GM12878 (cell line): ENCODE data around the gene PDE6G. TPM values are rescaled to one million over a fixed set of nuclear protein-coding genes. Genes with fewer than 3 reads are reported as not detected.

Experiments
- ATAC-seq: fragments of 200-7000 bp; cut with Tn5 transposase; 3 replicates; pipeline ENCODE4 v1.9.1; 2020; ENCODE audit warnings: mild to moderate bottlenecking, moderate library complexity
- BruUV-seq: library from RNA; stranded (reverse); fragments of 400-500 nt; replicated peaks from 2 replicates; lab custom pipeline; 2021; lab: Mats Ljungman, UMichigan
- CTCF ChIA-PET: fragments of 300-600 bp; sonication (Branson Sonifier 250); formaldehyde crosslinking; extraction: SDS; loops from one replicate; lab custom pipeline; 2021; ENCODE audit warnings: inconsistent platforms; lab: Yijun Ruan, JAX
- POLR2A ChIA-PET: fragments of 350-600 bp; formaldehyde crosslinking; extraction: SDS; loops from one replicate; lab custom pipeline; 2021; ENCODE audit warnings: inconsistent platforms; lab: Charles Lee
- RAD21 ChIA-PET: fragments of 300-600 bp; sonication (Branson Sonifier 250); formaldehyde crosslinking; loops from one replicate; lab custom pipeline; 2023; ENCODE audit warnings: antibody characterized with exemption; ENCODE audit not compliant: unreplicated experiment; lab: Charles Lee
- SMC1A ChIA-PET: fragments of 300-600 bp; sonication (Branson Sonifier 250); formaldehyde crosslinking; loops from one replicate; lab custom pipeline; 2023; ENCODE audit not compliant: unreplicated experiment, uncharacterized antibody; lab: Charles Lee
- DNase-seq: peaks from one replicate; pipeline ENCODE4 v3.0.0-alpha.2; 2011; ENCODE audit warnings: low read depth, low spot score
- FAIRE-seq: peaks from 3 replicates; lab custom pipeline; 2011; peaks lifted over from hg19 to GRCh38; lab: Jason Lieb, UNC
- H2AFZ ChIP-seq: 2 replicates; pipeline ENCODE4 v1.6.0; 2011; ENCODE audit warnings: low read depth, low read length, control low read depth; ENCODE audit not compliant: control insufficient read depth
- H3K27ac ChIP-seq: 2 replicates; pipeline ENCODE4 v1.5.1; 2011; ENCODE audit warnings: control low read depth; ENCODE audit not compliant: control insufficient read depth, insufficient read depth
- H3K27me3 ChIP-seq, 2 experiments: replicated peaks in 1 of 2; 2 replicates each; pipeline versions ENCODE4 v1.6.0 to v1.6.1; 2011; ENCODE audit warnings: low read length in 1 of 2; ENCODE audit not compliant: control insufficient read depth in 2 of 2, insufficient read depth in 2 of 2
- H3K36me3 ChIP-seq, 2 experiments: 2 replicates each; pipeline ENCODE4 v1.5.1; 2011; ENCODE audit warnings: low read length in 1 of 2; ENCODE audit not compliant: control insufficient read depth in 2 of 2, insufficient read depth in 2 of 2
- H3K4me1 ChIP-seq: 2 replicates; pipeline ENCODE4 v1.6.1; 2011; ENCODE audit warnings: mild to moderate bottlenecking, low read length, moderate library complexity, mixed read lengths; ENCODE audit not compliant: control insufficient read depth, insufficient read depth
- H3K4me2 ChIP-seq: 2 replicates; pipeline ENCODE4 v1.6.0; 2011; ENCODE audit warnings: control low read depth; ENCODE audit not compliant: control insufficient read depth, insufficient read depth
- H3K4me3 ChIP-seq: fragments of 200-600 bp; sonication (generic); 2 replicates; pipeline ENCODE4 v1.5.1; 2016
- H3K79me2 ChIP-seq: 2 replicates; pipeline ENCODE4 v1.6.0; 2011; ENCODE audit warnings: low read length; ENCODE audit not compliant: control insufficient read depth, insufficient read depth
- H3K9ac ChIP-seq: 2 replicates; pipeline ENCODE4 v1.8.0; 2011; ENCODE audit warnings: low read length, control low read depth, mixed read lengths; ENCODE audit not compliant: control insufficient read depth, insufficient read depth
- H3K9me3 ChIP-seq: replicated peaks from 3 replicates; pipeline ENCODE4 v1.5.1; 2011; ENCODE audit warnings: mild to moderate bottlenecking, low read length; ENCODE audit not compliant: control insufficient read depth, insufficient read depth
- H4K20me1 ChIP-seq: 2 replicates; pipeline ENCODE4 v1.6.0; 2011; ENCODE audit not compliant: control insufficient read depth, insufficient read depth
- CEBPB ChIP-seq, 2 experiments: fragments of 150-350 bp in 1 of 2; IDR thresholded peaks; 2 replicates each; pipeline ENCODE4 v1.6.1; 2012 to 2014; ENCODE audit warnings: low read depth in 2 of 2, low read length in 2 of 2, borderline replicate concordance in 1 of 2, inconsistent platforms in 1 of 2
- CHD1 ChIP-seq: IDR thresholded peaks from 2 replicates; pipeline ENCODE4 v1.6.1; 2012; ENCODE audit warnings: low read depth, low read length, improper control_type of control experiment
- EGR1 ChIP-seq, 2 experiments: IDR thresholded peaks; 1 replicate in 1 of 2; 2 replicates in 1 of 2; pipeline ENCODE4 v1.6.1; 2011 to 2012; ENCODE audit warnings: low read depth in 2 of 2, low read length in 2 of 2, borderline replicate concordance in 1 of 2, mild to moderate bottlenecking in 1 of 2, moderate library complexity in 1 of 2
- EZH2 ChIP-seq: IDR thresholded peaks from 2 replicates; pipeline ENCODE4 v1.6.1; 2012; ENCODE audit warnings: low read depth, mild to moderate bottlenecking, control low read depth, inconsistent platforms, low read length, borderline replicate concordance; ENCODE audit not compliant: control insufficient read depth
- FOXM1 ChIP-seq: IDR thresholded peaks from 2 replicates; pipeline ENCODE4 v1.6.1; 2012; ENCODE audit warnings: low read depth, mild to moderate bottlenecking, inconsistent platforms, low read length, moderate library complexity
- IRF3 ChIP-seq: fragments of 450-650 bp; IDR thresholded peaks from 2 replicates; pipeline ENCODE4 v1.6.1; 2014; ENCODE audit warnings: mild to moderate bottlenecking
- KDM1A ChIP-seq: fragments of 200-600 bp; sonication (generic); IDR thresholded peaks from 2 replicates; pipeline ENCODE4 v1.6.1; 2016; ENCODE audit warnings: borderline replicate concordance
- POLR2AphosphoS5 ChIP-seq: IDR thresholded peaks from 2 replicates; pipeline ENCODE4 v1.6.1; 2011; ENCODE audit warnings: mild to moderate bottlenecking, low read length, inconsistent platforms
- POU2F2 ChIP-seq: IDR thresholded peaks from 3 replicates; pipeline ENCODE4 v1.6.1; 2011; ENCODE audit warnings: low read depth, mild to moderate bottlenecking, low read length, borderline replicate concordance
- REST ChIP-seq: IDR thresholded peaks from 2 replicates; pipeline ENCODE4 v1.6.1; 2012; ENCODE audit warnings: mild to moderate bottlenecking, low read depth, low read length
- RUNX3 ChIP-seq: IDR thresholded peaks from 2 replicates; pipeline ENCODE4 v1.6.1; 2012; ENCODE audit warnings: low read length, inconsistent platforms
- ZNF622 ChIP-seq: fragments of 450-650 bp; IDR thresholded peaks from 2 replicates; pipeline ENCODE4 v1.6.1; 2017; ENCODE audit warnings: mild to moderate bottlenecking, inconsistent platforms
- WGBS: methylation state at CpG from one replicate; pipeline ENCODE4 v1.1.6; 2016; ENCODE audit warnings: low lambda C conversion rate; ENCODE audit not compliant: insufficient replicate concordance, insufficient coverage; ENCODE audit errors: missing lambda C conversion rate; 5-methylcytosine and 5-hydroxymethylcytosine counted together
- in situ Hi-C: fragments of 300-500 bp; cut with MboI; formaldehyde crosslinking; loops from 9 replicates; pipeline ENCODE4 v1.14.3; 2018; ENCODE audit warnings: mixed read lengths
- intact Hi-C: fragments of 100-400 bp; cut with micrococcal nuclease; formaldehyde crosslinking; loops from one replicate; pipeline ENCODE4 v1.14.2; 2022; ENCODE audit not compliant: unreplicated experiment
- polyA plus RNA-seq, 11 experiments: library from polyadenylated mRNA; depleted of rRNA in 4 of 11; unstranded in 6 of 11; stranded (reverse) in 5 of 11; fragments of >200 nt; fragmentation: Nextera tagmentation in 4 of 11; fragmentation: Illumina TruSeq in 1 of 11; extraction: Ambion mirVana in 4 of 11; extraction: Trizol in 1 of 11; gene quantifications; 1 replicate in 1 of 11; 2 replicates in 10 of 11; pipeline versions ENCODE4 v1.2.1 to v1.2.3, GENCODE V29; 2011 to 2016; ENCODE audit warnings: inconsistent platforms in 2 of 11, missing spikeins in 2 of 11, low read depth in 1 of 11
- total RNA-seq, 4 experiments: library from RNA; depleted of rRNA in 3 of 4; stranded (reverse); fragments of >200 nt in 3 of 4; fragmentation: Illumina TruSeq in 1 of 4; extraction: Trizol in 1 of 4; gene quantifications; 2 replicates each; pipeline versions ENCODE4 v1.2.1 to v1.2.3, GENCODE V29; 2013 to 2021
- TF ChIP-seq, protein P1 (sequence below): IDR thresholded peaks from 2 replicates; pipeline ENCODE4 v1.6.1; 2012; ENCODE audit warnings: low read depth, low read length, improper control_type of control experiment
- TF ChIP-seq, protein P2 (sequence below): fragments of 450-650 bp; IDR thresholded peaks from 2 replicates; pipeline ENCODE4 v1.6.1; 2017; ENCODE audit warnings: mild to moderate bottlenecking
- TF ChIP-seq, protein P3 (sequence below): fragments of 450-650 bp; IDR thresholded peaks from 2 replicates; pipeline ENCODE4 v1.6.1; 2016; ENCODE audit warnings: mild to moderate bottlenecking

The PDE6G gene
- total and polyA plus RNA-seq, 10 of the 15 experiments (the other 5 are each of a cell fraction or from before 2014, with no cell fraction given), result 0.55 to 12.1 (median 4.3) TPM

- DNase-seq (no peak), FAIRE-seq (no peak), ATAC-seq (no peak)
- H3K4me1 ChIP-seq, result peaks cover under 1% of the 10 kb centered on the region
- ChIA-PET SMC1A (no interaction called here), CTCF (interaction anchor here (0.6 kb wide), 1 partner anchor 335 kb away, joined by 3 read pairs; the partner anchor contains the start of gene SLC38A10), POLR2A (interaction anchor here (0.5 to 0.7 kb wide), 2 partner anchors 8 to 475 kb away, joined by 4 to 7 read pairs; no protein-coding TSS in a partner anchor), RAD21 (no interaction called here)
- H3K9me3 ChIP-seq, result no peaks in the 10 kb centered on the region; the same call in 2 of the 3 replicates
- H3K9ac ChIP-seq, result no peak overlapping the region
- H3K27ac ChIP-seq, result no peak overlapping the region
- intact Hi-C loops, result no loop called here
- no peaks in the 10 kb centered on the region for H4K20me1 ChIP-seq
- peaks cover 20% of the 10 kb centered on the region for H3K79me2 ChIP-seq
- H3K4me3 ChIP-seq, result no peak overlapping the region
- H2AFZ ChIP-seq, result no peak overlapping the region
- peaks cover 2 to 16% of the 10 kb centered on the region in 2 experiments; a peak in 2 of 4 replicates for H3K36me3 ChIP-seq
- in situ Hi-C loops, result no loop called here
- no peaks in the 10 kb centered on the region for H3K27me3 ChIP-seq
- no peak overlapping the region for H3K4me2 ChIP-seq
- 79% methylated on average over 8 of the region's 8 CpGs for WGBS
- no TSS peak for BruUV-seq
- no peak for TF ChIP-seq RUNX3
- no peak for TF ChIP-seq CHD1
- TF ChIP-seq, protein P1, sequence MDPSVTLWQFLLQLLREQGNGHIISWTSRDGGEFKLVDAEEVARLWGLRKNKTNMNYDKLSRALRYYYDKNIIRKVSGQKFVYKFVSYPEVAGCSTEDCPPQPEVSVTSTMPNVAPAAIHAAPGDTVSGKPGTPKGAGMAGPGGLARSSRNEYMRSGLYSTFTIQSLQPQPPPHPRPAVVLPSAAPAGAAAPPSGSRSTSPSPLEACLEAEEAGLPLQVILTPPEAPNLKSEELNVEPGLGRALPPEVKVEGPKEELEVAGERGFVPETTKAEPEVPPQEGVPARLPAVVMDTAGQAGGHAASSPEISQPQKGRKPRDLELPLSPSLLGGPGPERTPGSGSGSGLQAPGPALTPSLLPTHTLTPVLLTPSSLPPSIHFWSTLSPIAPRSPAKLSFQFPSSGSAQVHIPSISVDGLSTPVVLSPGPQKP, result no peak
- TF ChIP-seq, protein P2, sequence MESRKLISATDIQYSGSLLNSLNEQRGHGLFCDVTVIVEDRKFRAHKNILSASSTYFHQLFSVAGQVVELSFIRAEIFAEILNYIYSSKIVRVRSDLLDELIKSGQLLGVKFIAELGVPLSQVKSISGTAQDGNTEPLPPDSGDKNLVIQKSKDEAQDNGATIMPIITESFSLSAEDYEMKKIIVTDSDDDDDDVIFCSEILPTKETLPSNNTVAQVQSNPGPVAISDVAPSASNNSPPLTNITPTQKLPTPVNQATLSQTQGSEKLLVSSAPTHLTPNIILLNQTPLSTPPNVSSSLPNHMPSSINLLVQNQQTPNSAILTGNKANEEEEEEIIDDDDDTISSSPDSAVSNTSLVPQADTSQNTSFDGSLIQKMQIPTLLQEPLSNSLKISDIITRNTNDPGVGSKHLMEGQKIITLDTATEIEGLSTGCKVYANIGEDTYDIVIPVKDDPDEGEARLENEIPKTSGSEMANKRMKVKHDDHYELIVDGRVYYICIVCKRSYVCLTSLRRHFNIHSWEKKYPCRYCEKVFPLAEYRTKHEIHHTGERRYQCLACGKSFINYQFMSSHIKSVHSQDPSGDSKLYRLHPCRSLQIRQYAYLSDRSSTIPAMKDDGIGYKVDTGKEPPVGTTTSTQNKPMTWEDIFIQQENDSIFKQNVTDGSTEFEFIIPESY, result no peak
- no peak for TF ChIP-seq POLR2AphosphoS5
- no peak for TF ChIP-seq EZH2
- TF ChIP-seq POU2F2, result no peak
- TF ChIP-seq CEBPB (IDR thresholded peaks at IDR 0.05; ENCODE audit: borderline replicate concordance in 1 of 2, low read depth in 2 of 2, low read length in 2 of 2), result no peak
- TF ChIP-seq KDM1A, result no peak
- TF ChIP-seq, protein P3, sequence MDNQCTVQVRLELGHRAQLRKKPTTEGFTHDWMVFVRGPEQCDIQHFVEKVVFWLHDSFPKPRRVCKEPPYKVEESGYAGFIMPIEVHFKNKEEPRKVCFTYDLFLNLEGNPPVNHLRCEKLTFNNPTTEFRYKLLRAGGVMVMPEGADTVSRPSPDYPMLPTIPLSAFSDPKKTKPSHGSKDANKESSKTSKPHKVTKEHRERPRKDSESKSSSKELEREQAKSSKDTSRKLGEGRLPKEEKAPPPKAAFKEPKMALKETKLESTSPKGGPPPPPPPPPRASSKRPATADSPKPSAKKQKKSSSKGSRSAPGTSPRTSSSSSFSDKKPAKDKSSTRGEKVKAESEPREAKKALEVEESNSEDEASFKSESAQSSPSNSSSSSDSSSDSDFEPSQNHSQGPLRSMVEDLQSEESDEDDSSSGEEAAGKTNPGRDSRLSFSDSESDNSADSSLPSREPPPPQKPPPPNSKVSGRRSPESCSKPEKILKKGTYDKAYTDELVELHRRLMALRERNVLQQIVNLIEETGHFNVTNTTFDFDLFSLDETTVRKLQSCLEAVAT, result no peak
- no peak for TF ChIP-seq EGR1 (IDR thresholded peaks at IDR 0.05; ENCODE audit: borderline replicate concordance in 1 of 2, low read depth in 2 of 2, low read length in 2 of 2)
- no peak for TF ChIP-seq REST
- no peak for TF ChIP-seq FOXM1
- TF ChIP-seq ZNF622, result no peak
- TF ChIP-seq IRF3, result no peak
Measured at GRCh38 chr17:81630274-81630673, 26.1 kb downstream of the PDE6G start.
